ENCODE measurements around the gene SECISBP2L.

DNA sequence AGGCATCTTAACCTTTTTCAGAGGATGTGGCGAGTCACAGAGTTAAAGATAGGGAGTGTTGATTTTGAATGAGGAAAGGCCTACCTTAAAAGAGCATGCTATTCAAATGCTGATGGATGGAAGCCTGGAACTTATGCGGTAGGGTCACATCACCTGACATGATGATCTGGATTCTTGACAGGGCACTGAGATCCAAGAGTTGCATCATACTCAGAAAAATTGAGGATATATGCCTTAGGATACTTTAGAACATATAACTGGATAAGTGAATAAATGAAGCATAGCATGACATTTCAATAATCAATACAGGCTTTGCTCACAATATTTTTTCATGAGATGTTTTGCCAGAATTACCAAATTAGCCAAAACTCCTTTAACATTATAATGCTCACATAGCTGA, 20.1 kb upstream of the SECISBP2L start:
- TF ChIP-seq, protein P1, sequence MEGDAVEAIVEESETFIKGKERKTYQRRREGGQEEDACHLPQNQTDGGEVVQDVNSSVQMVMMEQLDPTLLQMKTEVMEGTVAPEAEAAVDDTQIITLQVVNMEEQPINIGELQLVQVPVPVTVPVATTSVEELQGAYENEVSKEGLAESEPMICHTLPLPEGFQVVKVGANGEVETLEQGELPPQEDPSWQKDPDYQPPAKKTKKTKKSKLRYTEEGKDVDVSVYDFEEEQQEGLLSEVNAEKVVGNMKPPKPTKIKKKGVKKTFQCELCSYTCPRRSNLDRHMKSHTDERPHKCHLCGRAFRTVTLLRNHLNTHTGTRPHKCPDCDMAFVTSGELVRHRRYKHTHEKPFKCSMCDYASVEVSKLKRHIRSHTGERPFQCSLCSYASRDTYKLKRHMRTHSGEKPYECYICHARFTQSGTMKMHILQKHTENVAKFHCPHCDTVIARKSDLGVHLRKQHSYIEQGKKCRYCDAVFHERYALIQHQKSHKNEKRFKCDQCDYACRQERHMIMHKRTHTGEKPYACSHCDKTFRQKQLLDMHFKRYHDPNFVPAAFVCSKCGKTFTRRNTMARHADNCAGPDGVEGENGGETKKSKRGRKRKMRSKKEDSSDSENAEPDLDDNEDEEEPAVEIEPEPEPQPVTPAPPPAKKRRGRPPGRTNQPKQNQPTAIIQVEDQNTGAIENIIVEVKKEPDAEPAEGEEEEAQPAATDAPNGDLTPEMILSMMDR (conservative IDR thresholded peaks at IDR 0.05; ENCODE audit: low read depth in 2 of 2), result no peak
- TF ChIP-seq EZH2 (IDR thresholded peaks at IDR 0.05; ENCODE audit: low read depth, unreplicated experiment) (no peak), JUNB (IDR thresholded peaks at IDR 0.05; ENCODE audit: unreplicated experiment) (no peak), EZH2phosphoT487 (IDR thresholded peaks at IDR 0.05; ENCODE audit: unreplicated experiment) (no peak)
